Stimulated activated CD8-positive, alpha-beta memory T cell treated with anti-CD3 and anti-CD28 coated beads, Interleukin-15, amount 100 ng/mL, for 48 hours (primary cell): ENCODE results near the gene CATSPER4.

Source experiments
- DNase-seq, 2 donors: peaks; one replicate each; pipeline ENCODE4 v3.0.0-alpha.2; 2020; ENCODE audit warnings: low read depth in 2 of 2

The CATSPER4 gene

DNA sequence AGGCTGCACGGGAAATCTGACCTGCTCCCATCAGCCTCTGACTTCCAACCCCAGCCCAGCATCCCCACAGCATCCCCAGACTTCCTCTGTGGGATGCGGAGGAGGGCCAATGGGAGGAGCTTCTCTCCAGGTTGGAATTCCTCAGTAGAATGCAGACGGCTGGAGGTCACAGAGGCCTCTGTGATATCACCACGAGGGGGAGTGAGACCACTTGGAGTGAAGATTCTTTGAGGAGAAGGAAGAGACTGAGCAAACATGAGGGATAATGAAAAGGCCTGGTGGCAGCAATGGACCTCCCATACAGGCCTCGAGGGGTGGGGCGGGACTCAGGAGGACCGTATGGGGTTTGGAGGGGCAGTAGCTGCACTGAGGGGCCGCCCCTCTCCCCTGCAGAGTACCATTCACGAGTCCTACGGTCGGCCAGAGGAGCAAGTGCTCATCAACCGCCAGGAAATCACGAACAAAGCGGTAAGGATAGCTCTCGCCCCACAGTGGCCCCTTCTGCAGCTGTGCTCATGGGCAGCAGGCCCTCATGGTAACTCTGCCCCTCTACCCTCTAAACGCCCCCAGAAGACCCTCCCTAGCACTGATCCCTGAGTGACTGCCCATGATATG is at the start of gene CATSPER4:
CATSPER4 (plus strand) TSS at position 230 of the 615 bp plus-strand sequence; CDS start at position 256, 26 bp downstream.
- no peak for DNase-seq

DNA sequence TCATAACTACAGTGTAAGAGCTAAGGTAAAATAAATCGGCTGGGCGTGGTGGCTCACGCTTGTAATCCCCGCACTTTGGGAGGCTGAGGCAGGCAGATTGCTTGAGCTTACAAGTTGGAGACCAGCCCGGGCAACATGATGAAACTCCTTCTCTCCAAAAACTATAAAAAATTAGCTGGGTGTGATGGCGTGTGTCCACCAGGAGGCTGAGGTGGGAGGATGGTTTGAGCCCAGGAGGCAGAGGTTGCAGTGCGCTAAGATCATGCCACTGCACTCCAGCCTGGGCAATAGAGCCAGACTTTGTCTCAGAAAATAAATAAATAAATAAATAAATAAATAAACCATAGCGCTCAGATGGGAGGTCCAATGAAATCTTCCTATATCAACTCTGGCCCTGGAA is 48.2 kb upstream of the CATSPER4 start:
- no peak for DNase-seq

- DNase-seq, result peak; percentile 28 to 56
Measured at GRCh38 chr1:26145041-26145959, 45.1 kb upstream of the CATSPER4 start.

GRCh38 chr1:26145960-26146294 is 44.5 kb upstream of the CATSPER4 start:
- no peak for DNase-seq

DNA sequence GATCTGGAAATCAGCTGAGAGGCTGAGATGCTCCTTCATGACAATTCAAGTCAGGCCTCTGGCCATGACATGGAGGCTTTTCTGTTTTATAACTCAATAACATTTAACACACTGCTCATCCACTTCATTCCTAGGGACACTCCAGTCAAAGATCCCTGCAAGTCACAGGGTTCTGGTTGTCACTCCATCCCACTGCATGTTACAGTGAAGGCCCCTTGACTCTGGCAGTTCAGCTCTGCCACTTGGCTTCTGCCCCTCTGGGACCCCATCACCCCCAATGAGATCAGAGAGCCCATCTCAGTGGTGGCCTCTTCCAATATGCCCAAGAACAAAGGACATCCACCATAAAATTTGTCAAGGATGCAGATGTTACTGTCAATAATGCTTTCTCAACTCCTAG is 41.5 kb upstream of the CATSPER4 start:
- DNase-seq, result no peak

GRCh38 chr1:26153966-26154532 is 36.4 kb upstream of the CATSPER4 start:
- no peak for DNase-seq

- DNase-seq, result no peak
Measured at GRCh38 chr1:26154750-26155149, 35.7 kb upstream of the CATSPER4 start.

DNA sequence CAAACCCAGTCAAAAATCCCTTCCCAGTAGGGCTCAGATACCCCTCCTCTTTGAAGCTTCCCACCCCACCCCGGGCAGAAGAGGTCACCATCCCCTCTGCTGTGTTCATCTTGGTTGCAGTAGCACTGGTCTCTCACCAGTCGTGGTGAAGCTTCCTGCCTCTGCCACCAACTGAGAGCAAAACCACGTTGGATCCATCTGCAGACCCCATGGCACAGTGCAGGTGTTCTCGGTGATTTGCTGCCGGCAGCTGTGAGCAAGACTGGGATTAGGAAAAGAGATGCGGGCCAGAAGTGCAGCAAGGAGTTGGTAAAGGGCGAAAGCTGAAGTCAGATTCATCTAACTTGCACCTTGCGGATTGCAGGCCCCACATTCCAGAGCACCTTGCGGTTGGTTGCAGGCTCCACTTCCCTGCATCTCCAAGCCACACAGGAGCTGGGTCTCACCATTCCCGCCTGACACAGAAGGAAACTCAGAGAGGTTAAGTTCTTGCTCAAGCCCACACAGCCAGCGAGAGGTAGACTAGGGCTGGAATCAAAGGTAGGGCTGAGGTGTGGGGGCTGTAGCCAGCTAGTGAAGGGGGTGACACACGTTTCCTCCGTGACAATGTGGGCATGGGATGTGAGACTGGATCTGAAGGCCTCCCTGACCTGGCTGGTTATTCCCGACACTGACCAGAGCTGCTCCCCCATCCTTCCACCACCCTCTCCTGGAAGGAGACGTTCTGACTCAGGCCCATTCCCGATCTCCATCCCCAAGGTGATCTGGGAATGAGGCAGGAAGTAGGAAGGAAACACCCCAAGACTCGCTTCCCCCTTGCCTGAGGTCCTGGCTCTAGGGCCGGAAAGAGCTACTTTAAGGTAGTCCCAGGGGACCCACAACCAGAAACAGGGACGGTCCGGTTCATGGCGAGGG is 34.8 kb upstream of the CATSPER4 start:
- DNase-seq, result no peak

GRCh38 chr1:26156285-26157038 is 33.9 kb upstream of the CATSPER4 start:
- no peak for DNase-seq

- DNase-seq, result no peak
Measured at GRCh38 chr1:26158271-26158907, 32.0 kb upstream of the CATSPER4 start.

DNA sequence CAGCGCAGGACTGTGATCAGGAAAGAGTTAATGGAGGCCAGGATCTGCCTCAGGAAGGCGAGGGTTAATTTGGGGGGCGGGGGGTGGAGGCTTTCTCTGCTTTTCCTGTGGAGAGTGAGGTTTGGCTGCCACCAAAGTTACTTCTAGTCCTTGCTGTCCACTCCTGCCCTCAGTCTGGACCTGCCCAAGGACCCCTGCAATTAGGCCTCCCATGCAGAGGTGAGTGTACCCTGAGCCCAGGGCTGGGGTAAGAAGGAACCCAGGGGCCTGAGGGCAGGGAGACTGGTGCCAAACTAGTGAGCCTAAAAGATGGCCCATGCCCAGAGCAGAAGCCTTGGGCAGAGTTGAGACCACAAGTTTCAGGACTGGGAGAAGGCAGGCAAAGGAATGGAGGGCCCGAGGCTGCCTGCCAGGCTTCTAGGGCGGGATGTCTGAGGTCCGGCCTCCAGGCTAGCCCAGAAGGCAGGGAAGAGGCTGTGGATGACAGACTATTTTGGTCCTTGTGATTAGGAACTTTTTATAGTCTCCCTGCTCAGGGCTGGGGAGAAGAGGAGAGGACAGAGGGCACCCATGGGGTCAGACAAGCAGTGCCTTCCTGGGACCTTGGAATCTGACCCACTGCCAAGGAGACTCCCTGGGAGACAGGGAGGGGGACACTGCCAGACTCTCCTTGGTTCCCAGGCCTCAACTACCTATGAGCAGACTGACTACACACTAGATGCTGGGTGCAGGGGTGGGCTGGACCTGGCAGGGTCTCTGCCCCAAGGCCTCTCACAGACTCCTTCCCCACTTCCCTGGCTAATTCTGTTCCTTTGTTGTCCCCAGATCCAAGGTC is 31.3 kb upstream of the CATSPER4 start, which contains the start of gene FAM110D:
FAM110D (plus strand) TSS at position 172 of the 835 bp plus-strand sequence. CDS start 2,213 bp downstream, outside the sequence.
- DNase-seq, result no peak

DNA sequence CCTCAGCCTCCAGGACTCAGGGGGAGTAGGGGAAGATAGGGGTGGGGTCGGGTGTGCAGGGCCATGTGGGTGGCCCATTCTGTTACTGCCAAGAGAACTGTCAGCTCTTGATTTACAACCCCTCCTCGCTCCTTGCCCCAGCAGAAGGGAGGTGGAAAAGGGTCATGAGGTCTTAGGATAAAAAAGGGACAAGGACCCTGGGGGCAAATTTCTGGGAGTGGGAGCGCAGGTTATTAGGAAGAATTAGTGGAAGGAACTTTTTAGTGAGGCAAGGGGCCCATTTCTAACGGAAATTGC is 30.7 kb upstream of the CATSPER4 start:
- DNase-seq, result no peak

DNA sequence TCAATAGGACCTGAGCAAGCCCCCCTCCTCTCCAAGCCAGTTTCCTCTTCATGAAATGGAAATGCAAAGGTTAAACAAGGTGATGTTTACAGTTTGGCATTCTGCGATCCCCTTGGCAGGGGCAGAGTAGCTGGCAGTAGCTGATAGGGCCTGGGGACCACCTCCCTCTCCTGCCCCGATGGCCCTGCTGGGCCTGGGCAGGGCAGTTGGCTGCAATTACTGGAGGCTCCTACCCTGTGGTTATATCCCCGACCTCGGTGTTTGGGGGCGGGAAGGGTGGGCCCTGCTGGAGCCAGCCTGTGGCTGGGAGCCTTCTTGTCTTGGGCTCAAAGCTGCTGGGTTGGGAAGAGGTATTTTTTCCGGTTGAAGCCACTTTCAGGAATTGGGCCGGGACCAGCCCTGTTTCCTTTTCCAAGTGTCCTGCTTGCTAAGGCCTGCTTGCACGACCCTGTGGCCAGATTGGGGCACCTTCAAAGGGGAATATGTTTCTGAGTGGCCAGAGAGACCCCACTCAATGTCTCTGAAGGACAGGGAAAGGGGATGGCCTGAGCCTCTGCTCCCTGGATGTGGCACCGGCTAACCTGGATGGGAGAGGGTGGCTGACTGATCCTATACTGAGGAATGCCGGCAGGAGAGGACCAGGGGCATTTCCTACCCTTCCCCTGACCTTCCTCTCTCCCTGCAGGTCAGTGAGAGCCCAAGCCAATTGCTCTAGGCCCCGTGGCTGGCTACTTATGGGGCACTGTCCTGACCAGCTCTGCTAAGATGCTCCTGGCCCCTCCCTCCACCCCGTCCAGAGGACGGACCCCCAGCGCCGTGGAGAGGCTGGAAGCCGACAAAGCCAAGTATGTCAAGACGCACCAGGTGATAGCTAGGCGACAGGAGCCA is 29.6 kb upstream of the CATSPER4 start:
- no peak for DNase-seq

DNA sequence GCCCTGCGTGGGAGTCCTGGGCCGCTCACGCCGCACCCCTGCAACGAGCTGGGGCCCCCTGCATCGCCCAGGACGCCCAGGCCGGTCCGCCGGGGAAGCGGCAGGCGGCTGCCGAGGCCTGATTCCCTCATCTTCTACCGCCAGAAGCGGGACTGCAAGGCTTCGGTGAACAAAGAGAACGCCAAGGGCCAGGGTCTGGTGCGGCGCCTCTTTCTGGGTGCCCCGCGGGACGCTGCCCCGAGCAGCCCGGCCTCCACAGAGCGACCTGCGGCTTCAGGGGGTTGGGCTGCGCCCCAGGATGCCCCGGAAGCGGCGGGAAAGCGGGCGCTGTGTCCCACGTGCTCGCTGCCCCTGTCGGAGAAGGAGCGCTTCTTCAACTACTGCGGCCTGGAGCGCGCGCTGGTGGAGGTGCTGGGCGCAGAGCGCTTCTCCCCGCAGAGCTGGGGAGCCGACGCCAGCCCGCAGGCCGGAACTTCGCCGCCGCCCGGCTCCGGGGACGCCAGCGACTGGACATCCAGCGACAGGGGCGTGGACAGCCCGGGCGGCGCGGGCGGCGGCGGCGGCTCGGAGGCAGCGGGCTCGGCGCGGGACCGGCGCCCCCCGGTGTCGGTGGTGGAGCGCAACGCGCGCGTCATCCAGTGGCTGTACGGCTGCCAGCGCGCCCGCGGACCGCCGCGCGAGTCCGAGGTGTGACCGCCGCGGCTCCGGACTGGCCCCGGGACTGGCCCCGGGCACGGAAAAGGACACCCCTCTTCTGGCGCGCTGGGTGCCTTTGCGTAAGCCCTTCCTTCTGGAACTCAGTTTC is 28.8 kb upstream of the CATSPER4 start:
- DNase-seq, result peak in 1 of 2 donors; percentile 22

DNA sequence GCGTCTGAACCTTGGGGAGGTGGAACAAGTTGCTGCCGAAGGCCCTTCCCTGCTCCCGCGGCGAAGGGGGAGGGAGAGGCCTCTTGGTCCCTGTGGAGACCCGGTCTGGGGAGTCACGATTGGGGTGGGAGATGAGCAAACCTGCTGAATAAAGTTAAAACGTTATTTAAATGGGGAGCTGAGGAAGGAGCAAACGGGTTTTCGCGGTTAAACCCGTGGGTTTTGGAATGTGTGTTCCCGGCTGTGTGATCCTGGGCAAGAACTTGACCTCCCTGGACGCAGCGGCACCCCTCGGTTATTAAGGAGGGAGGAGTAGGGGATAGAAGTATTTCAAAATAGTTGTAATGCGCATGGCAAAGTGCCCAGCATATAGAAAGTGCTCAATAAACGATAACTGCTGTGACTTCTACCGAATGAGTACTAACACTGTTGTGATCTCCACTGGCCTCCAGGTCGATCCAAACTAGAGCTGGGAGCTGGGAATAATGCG is 28.1 kb upstream of the CATSPER4 start:
- DNase-seq, result no peak

DNA sequence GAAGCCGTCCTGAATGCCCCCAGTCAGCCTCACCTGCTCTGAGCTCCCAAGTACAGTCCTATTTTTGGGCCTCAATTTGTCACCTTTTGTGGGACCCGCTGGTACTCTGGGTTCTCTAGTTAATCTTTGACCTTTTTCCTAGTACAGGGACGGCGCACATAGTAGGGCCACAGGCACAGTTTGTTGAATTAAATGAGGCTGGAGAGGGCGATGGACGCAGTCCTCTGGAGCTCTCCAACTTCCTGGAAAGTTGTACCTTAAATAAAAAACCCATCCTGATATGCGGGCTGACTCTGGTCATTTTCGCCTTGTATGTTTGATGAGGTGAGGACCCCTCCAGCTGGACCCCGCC is 26.7 kb upstream of the CATSPER4 start:
- no peak for DNase-seq

- peak in 1 of 2 donors; percentile 34 for DNase-seq
Measured at GRCh38 chr1:26164036-26164860, 26.2 kb upstream of the CATSPER4 start.
